Neural progenitor cell (in vitro differentiated cells): ENCODE data around the gene LDLRAD4.

ENCODE experiments used
- CTCF ChIP-seq: fragments of 200-600 bp; sonication (generic); IDR thresholded peaks from 2 replicates; pipeline ENCODE4 v1.5.1; 2017; ENCODE audit warnings: antibody characterized with exemption, mild to moderate bottlenecking
- EZH2 ChIP-seq: fragments of 200-600 bp; sonication (generic); IDR thresholded peaks from 2 replicates; pipeline ENCODE4 v1.6.1; 2017; ENCODE audit warnings: antibody characterized with exemption, mild to moderate bottlenecking, moderate library complexity

- TF ChIP-seq CTCF, result no peak
- TF ChIP-seq EZH2, result no peak
These were observed 298.3 kb downstream of the LDLRAD4 start for GRCh38 chr18:13516855-13517254.
